HG03108 (cell line): ENCODE results near the gene FGFBP2.

Source experiments
- ATAC-seq: cut with Tn5 transposase; IDR thresholded peaks from one replicate; pipeline ENCODE4 v1.9.1; 2021; ENCODE audit warnings: moderate library complexity; ENCODE audit not compliant: unreplicated experiment

The FGFBP2 gene, protein sequence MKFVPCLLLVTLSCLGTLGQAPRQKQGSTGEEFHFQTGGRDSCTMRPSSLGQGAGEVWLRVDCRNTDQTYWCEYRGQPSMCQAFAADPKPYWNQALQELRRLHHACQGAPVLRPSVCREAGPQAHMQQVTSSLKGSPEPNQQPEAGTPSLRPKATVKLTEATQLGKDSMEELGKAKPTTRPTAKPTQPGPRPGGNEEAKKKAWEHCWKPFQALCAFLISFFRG

DNA sequence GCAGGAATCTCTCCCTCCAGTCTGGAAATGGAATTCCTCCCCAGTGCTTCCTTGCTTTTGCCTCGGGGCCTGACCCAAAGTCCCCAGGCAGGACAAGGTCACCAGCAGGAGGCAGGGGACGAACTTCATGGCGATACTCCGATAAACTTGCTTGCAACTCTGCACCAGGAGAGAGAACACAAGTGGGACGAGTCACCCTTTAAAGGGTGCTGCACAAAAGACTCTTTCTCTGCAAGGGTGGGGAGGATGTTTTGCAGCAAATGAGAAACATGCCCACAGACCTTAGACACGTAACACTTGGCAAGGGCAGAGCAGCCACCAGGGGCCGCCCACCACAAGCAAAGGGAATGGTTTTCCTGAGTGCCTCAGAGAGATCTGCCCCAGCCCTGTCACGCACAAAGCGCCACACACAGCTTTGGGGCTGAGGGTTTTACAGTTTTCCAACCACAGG lies at the start of gene FGFBP2:
FGFBP2 (minus strand) TSS at position 175 of the 451 bp plus-strand sequence; CDS start at position 129, 46 bp downstream.
- peak; percentile 51 for ATAC-seq

DNA sequence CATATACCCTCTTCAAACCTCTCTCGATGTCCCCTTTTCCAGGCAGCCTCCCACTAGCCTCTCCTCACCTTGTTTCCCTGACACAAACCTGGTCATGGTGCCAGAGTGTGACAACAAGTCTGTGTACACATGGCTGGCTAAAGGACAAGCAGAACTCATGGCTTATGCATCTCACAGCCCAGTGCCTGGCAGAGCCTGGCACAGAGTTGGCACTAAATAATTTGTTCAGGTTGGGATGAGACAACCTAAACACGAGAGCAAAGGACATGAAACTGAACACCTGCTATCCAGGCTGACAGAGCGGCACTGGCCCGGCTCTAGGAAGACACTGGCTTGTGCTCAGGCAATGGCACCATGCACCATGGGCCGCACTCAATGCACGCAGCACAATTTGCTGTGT lies 48.2 kb upstream of the FGFBP2 start:
- ATAC-seq, result no peak

DNA sequence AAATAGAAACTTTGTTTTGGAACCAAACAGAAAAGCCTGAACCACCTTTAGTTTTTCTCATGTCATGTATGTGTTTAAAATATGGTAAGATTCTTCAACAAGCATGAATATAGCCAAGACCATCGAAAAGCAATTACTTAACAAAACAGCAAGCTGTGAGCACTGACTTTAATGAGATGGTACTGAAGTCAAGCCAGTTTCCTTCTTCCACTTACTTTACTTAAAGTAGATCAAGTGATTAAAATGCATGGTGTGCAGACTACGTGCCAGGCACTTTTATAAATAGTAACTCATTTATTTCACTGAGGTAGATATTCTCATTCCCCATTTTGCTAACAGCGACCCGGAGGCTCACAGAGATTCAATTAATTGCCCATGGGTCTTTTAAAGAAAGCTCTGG lies 46.2 kb upstream of the FGFBP2 start:
- ATAC-seq, result no peak

DNA sequence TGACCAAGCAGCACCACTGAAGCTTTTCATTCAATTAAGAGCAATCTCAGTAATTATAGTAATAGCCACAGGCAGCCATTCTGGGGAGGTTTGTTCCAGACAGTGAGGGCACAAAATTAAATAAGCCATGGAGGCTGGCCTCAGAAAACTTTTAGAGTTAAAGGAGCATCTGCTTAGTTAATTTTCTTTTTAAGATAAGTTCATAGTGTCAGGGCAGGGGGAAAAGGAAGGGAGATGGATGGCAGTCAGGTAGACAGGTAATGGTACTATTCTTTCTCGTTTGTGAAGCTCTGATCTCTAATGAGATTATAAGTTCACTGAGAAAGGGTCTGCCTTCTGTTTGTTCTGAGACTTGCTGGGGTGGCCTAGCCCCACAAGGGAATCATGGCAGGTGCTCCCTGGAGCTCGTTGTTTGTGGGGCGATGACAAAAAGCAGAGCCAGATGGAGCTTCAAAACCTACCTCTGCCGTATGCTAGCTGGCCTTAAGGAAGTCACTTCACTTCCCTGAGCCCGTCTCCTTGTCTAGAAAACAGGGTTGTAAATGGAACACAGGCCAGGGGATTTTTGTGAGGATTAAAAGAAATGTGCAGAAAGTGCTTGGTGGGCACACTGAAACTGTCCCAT lies 44.6 kb upstream of the FGFBP2 start:
- no peak for ATAC-seq

DNA sequence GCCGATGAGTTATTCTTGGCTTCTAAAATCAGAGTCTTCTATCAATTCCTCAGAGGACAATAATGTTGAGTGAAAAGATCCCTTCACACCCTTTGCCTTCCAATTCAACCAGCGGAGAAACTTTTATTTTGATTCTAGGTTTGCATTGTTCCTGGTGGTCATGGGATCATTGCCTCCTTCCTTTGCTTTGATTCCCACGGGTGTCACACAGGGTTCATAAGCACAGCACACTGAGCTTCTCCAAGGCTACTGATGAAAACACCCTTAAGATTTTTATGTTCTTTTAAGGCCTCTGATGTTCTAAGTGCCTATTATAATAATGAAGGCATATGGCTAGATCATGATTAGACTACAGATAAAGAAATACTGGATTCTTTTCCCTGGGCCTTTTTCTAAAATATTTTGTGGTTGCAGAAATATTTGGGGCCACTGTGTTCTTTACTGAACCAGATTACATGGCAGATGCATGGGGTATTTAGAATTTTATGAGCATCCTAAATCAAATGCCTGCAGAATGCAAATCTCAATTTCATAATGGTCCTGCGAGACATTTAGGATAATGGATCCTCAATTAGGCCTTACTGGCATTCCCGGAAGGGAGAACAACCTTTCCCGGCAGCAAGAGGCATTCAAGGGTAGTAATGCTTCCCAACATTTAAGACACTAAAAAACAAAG lies 43.9 kb upstream of the FGFBP2 start:
- ATAC-seq, result no peak

DNA sequence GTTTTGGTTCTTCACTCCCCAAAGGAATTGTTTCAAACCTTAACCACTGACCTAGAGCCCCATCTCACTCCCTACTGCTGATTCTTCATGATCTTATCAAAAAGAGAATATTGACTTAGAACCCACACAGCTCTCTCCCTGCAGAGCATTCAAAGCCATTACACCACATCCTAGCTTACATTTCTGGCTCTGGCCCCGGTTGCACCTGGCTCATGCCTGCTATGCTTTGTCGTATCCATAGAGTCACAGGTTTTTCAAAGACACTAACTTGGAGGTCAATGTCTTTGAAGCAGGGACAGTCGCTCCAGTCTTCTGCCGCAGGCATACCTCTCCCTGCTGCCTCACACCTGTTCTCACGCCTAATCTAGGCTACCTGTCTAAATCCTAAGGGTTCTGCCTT lies 42.7 kb upstream of the FGFBP2 start:
- ATAC-seq, result no peak

DNA sequence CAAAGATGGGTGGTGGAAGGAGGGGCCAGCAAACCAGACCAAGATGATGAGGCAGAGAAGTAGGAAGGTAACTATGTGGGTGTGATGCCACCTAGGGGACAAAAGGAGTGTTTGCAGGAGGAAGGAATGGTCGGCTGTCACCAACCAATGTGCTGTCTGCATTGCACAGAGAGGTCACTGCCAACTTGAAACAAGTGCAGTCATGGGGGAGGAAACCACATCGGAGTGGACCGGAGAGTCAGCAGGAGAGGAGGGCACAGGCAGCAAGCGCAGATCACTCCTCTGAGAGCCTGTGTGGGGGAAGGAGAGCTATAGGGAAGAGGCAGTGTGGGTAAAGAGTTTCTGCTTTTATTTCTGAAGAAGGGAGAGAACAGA lies 38.5 kb upstream of the FGFBP2 start:
- ATAC-seq, result peak; percentile 94

DNA sequence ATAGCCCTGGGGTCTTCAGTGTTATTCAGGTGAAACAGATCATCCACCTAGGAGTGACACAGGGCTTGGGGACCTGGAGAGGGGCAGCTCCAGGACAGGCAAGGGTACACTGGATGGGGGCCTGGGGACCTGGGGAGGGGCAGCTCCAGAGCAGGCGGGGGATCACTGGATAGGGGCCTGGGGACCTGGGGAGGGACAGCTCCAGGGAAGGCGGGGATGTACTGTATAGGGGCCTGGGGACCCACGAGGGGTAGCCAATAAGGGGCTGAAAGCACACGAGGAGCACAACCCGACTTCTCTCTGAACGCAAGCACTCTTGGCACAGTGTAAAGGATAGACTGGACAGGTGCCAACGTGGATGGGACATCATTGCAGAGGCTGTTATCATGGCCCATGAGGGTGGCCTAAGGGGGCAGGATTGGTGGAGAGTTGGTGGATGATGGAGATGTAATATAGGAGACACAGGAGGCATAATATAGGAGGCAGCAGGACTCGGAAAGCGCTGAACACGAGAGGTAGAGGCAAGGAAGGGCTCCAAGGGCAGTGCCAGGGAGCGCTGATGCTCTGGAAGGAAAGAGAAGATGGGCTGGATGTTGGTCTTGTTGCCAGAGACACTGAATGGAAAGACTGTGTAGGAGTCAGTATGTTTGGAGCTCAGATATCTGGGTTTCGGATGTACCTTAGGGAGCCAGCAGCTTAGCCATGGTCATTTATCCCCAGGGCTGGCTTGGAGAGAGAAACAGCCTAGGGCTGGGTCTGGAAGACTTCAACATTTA lies 37.9 kb upstream of the FGFBP2 start:
- ATAC-seq, result no peak

DNA sequence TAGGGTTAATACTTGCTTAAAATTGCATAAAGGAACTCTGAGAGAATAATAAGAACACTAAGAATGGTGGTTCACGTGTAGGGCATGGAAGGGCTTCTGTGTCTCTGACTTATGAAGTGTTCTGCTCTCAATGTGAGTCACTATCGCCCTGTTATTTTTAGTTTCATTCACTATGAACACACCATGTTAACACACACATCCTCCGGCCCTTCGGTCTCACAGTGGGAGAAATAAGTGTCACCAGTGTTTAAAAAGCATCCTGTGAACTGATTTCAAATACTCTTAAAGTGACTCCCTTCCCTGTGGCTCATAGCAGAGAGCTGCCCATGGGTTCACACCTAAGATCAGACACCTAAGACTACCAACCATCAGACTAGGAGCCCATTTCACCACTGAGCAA lies 33.8 kb upstream of the FGFBP2 start:
- ATAC-seq, result no peak

DNA sequence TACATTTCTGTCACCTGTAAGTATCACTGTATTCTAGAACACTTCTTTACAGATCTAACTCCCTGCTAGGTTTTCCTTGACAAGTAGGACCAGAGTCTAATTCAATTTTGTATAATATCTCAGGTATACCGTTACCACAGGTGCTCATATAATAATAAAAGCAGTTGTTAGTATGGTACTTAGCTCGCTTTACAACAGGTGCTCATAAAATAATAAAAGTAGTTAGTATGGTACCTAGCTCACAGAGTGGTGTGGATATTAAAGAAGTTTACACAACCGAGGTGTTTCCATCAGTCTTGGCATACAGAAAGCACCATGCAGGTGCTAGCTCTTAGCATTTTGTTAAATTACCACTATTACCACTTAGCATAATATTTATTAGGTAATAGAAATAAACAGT lies 32.9 kb upstream of the FGFBP2 start:
- ATAC-seq, result no peak

DNA sequence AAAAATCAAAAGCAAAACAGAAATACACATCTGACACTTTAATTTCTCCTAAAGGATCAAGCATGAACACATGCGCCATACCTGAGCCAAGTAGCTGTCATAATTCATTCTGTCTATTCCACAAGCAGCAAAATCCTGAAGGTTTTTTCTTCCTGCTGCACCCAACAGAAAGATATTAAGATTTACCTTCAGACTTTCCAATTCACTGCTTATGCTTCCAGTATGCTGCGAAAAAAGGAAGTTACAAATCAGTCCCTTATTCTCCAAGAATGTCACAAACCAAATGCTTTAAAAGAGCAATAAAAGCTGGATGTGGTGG lies 29.2 kb upstream of the FGFBP2 start:
- no peak for ATAC-seq

DNA sequence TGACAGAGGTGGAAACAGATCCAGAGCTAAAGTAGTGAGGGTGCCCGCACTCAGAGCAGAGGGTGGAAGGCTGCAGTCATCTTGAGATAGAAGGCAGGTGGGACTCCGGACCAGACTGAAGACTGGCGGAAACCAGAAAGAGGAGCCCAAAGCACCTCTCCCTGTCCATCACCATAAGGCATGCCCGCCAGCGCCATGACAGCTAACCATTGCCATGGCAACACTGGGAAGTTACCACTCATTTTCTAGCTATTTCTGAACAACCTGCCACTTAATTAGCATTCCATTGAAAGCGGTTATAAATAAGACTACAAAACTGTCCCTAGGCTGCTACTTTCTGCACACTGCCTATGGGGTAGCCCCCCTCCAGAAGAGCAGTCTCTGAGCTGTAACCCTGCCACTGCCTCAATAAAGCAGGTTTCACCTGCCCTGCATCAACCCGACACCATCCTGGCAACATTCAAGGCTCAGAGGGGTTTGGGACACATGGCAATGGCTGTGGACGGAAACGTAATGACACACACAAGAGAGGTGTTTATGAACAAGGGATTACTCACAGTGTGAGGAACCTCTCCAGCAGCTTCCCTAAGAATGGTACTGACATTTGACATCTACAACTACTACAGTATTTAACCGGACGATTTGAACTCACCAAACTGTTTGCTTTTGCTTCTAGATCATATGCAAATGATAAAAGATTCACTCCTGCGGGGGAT lies 27.8 kb upstream of the FGFBP2 start:
- ATAC-seq, result no peak

DNA sequence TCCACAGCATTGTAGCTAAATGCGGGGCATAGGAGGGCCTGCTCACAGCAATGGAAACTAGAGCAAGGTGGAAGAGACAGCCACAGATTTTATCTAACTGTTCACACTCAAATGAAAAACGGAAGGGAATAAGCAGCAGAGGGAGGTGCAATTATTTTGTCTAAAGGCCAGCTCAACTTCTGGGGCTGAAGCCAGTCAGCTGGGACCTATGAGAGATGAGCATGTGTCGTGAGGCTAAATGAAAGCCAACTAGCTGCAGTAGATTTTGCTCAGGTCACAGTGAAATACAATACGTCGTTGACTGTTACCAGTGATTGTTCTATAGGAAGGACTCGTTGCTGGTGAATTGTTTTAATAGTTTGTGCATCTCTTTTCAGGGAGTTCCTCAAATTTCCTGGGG lies 26.4 kb upstream of the FGFBP2 start:
- ATAC-seq, result no peak

DNA sequence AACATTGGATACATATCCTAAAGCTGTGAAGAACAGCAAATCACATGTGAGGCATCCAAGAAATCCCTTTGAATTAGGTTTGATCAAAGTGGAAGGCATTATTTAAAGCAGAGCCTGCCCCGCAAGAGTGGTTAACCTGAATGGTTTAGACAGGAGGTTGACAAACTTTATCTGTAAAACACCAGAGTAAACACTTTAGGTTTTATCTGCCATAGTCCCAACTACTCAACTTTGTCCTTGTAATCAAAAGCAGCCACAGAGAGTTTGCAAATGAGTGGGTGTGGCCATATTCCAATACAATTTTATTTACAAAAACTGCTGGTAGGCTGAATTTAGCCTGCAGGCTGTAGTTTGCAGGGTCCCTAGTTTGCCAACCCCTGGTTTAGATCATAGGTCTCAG lies 25.2 kb upstream of the FGFBP2 start:
- ATAC-seq, result no peak

DNA sequence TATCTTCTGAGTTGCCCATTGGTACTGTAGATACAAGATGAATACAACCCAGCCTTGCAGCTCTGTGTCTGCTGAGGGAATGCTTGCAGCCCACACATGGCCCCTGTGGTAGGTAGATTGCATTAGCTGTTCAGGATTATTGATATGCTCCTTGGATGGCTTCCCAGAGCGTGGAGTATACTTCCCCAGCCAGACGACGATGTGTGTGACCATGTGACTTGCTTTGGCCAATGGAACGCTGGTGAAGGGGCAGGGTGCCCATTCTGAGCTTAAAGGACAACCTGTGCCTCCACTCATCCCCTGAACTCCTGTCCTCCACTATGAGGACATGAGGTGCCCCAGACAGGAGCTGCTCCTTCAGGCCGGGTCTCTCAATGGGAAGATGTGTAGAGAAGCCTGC lies 23.9 kb upstream of the FGFBP2 start:
- ATAC-seq, result no peak

DNA sequence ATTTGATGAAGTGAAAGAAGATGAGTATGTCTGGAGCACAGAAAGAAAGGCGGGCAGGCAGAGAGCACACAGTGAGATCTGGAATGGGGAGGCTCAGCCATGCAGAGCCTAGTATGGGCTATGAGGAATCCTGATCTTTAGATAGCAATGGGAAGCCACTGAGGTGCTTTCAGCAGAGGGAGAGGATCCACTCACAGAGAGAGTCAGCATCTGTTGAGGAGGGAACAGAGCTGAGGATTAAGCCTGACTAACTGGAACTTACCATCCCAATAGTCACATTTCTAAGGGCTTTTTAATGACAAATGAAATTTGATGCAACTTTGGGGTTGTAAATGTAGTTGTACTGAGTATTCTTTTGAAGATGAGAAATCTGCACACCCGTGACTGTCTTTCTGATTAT lies 20.6 kb upstream of the FGFBP2 start:
- no peak for ATAC-seq

DNA sequence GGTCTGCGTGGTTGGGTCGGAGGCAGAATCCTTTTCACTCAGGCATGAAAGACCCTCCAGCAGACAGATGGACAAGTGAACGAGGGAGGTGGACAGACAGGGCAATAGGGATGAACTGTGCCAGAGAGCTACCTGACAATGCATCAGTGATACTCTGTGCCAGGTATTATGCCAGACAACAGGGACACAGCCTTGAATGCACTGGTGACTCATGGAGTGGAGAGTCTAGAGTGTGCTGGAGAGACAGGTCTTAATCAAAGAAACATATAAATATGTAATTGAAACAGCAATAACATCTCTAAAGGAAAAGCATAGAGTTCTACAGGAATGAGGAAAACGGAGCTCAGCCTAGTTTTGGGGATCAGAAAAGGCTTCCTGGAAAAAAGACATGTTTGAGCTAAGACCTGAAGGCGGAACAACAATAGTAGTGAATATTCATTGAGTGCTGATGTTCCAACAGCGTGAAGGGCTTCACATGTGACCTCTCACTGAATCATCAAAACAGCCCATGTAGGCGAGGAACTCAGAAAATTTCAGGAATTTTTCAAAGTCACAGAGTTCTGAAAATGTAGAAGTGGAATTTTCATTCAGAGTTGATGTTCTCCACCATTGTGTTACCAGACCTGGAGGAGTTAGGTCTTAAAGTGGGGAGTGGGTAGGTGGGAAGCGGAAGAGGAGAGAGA lies 20.0 kb upstream of the FGFBP2 start:
- no peak for ATAC-seq

DNA sequence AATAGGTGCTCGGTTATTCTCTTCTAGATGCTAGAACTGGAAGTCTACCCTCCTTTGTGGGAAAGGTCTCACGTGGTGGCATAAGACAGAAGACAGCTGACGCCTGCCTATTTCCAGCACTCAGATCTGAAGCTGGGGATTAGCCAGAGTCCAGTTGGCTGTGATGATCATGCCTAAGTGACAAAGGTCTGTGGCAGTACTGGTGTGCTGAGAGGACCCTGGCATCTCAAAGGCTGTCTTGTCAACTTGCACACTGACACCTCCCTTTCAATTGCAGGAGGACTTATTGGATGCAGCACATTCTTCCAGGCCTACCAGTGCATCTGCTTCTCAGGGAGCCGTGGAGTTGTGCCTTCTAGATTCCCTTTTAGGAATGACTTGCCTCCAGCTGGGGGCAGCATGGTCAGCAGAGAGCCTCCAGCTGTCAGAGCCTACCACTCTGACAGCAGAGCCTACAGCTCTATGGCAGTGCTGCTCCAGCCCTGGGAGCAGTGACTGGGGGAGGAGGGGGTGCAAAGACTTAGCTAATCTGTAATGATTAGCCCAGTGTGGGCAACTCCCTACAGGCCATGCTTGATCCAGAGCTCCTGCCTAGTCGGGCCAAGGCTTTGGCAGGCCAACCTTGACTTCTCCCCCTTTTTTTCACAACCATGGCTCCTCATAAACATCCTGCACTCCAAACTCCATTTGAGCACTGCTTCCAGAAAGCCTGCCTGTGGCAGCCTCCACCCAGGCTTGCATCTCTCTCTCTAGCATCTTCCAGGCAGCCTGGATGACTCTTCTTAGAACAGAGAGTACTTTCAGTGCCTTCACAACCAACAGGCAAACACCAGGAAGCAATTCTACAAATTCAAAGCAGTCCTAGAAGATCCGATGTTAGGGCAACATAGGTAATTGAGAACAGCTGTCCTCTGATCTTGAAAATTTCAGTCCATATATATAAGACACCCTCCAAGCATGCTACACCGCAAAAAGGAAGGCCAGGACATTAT lies 13.8 kb upstream of the FGFBP2 start:
- no peak for ATAC-seq

DNA sequence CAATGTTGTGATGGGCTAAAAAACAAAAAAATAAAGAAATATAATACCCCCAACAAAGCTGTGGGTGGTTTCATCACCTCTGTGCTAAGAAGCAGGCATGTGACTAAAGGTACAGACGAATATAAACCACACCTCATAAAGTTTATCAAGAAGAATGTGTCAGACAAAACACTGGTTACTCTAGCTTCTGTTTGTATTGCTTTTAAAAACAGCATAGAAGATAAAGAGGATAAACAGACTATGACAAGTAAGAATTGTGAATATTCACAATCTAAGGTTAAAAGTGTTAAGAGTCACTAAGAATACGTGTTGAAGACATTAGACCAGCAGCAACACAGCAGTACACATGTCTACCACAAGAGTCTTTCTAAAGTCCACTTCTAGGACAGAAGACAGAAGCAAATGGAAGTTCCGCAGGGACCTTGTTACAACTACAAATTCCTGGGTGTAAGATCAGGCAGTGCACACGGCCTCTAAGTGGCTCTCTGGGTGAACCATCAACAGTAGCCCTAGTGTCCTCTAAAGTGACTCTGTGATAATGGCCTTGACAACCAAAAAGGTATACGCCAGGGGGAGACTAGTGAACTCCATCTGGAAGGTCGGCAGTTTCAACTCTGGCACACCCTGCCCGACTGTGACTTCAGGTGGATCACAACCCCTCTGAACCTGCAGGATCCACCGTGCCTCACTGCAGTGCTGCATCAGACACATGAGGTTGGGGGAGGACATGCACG lies 8.3 kb upstream of the FGFBP2 start:
- no peak for ATAC-seq
